ENCODE results near the gene SMIM28.

The SMIM28 gene

DNA sequence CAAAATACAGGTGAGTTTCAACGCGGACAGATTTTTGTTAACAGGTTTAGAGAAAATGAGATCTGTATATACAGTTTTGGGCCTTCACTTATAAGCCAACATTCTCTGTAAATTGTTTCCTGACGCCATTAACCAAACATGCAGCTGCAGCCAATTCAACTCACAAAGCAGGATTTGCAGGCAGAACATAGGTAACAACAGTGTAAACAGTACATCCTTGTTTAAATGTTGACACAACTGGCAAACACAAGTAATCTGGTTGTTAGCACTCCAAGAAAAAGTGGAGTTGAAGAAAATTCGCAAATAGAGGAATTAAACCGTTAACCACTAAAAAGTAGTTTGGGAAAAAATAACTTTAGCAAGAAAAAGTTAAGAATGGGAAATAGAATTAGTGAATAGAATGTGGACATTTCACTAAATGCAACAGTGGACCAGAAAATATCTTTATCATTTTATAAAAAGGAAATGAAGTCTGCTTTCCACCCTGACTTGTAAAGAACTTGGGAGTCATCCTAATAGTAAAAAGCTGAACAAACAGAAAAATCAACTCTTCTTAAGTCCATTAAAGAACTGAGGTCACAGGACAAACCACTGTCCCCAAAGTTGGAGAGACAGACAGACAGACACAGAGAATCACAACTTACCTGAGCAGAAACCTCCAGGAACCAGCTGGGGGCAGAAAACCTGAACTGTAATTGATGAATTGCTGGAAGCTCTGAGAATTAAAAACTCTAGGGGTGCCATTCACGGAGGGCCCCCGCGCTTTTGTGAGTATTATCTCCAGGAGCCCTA is 10.1 kb downstream of the SMIM28 start:
- no peak overlapping the region for H3K4me3 ChIP-seq (ENCODE audit: severe bottlenecking)
- no peaks in the 10 kb centered on the region for H3K4me1 ChIP-seq (ENCODE audit: insufficient read depth, poor library complexity, severe bottlenecking)
- ATAC-seq (ENCODE audit: low read depth) (no peak), DNase-seq (ENCODE audit: low spot score) (no peak)
- H3K9me3 ChIP-seq (ENCODE audit: severe bottlenecking): no peaks in the 10 kb centered on the region
- no peaks in the 10 kb centered on the region for H3K27me3 ChIP-seq (ENCODE audit: insufficient read depth, poor library complexity, severe bottlenecking)
- no peaks in the 10 kb centered on the region for H3K36me3 ChIP-seq (ENCODE audit: low read depth)
- H3K27ac ChIP-seq (ENCODE audit: poor library complexity, severe bottlenecking): no peak overlapping the region
- TF ChIP-seq, protein P1, sequence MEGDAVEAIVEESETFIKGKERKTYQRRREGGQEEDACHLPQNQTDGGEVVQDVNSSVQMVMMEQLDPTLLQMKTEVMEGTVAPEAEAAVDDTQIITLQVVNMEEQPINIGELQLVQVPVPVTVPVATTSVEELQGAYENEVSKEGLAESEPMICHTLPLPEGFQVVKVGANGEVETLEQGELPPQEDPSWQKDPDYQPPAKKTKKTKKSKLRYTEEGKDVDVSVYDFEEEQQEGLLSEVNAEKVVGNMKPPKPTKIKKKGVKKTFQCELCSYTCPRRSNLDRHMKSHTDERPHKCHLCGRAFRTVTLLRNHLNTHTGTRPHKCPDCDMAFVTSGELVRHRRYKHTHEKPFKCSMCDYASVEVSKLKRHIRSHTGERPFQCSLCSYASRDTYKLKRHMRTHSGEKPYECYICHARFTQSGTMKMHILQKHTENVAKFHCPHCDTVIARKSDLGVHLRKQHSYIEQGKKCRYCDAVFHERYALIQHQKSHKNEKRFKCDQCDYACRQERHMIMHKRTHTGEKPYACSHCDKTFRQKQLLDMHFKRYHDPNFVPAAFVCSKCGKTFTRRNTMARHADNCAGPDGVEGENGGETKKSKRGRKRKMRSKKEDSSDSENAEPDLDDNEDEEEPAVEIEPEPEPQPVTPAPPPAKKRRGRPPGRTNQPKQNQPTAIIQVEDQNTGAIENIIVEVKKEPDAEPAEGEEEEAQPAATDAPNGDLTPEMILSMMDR (IDR thresholded peaks at IDR 0.05; ENCODE audit: poor library complexity, severe bottlenecking): no peak

- no peaks in the 10 kb centered on the region for H3K9me3 ChIP-seq (ENCODE audit: severe bottlenecking)
- DNase-seq (ENCODE audit: low spot score) (no peak), ATAC-seq (ENCODE audit: low read depth) (no peak)
- H3K4me3 ChIP-seq (ENCODE audit: severe bottlenecking): no peak overlapping the region
- H3K27ac ChIP-seq (ENCODE audit: poor library complexity, severe bottlenecking): no peak overlapping the region
- no peaks in the 10 kb centered on the region for H3K4me1 ChIP-seq (ENCODE audit: insufficient read depth, poor library complexity, severe bottlenecking)
- H3K27me3 ChIP-seq (ENCODE audit: insufficient read depth, poor library complexity, severe bottlenecking): no peaks in the 10 kb centered on the region
- H3K36me3 ChIP-seq (ENCODE audit: low read depth): no peaks in the 10 kb centered on the region
- TF ChIP-seq, protein P1 (IDR thresholded peaks at IDR 0.05; ENCODE audit: poor library complexity, severe bottlenecking): no peak
Observed at GRCh38 chr6:138389551-138389950, 11.8 kb downstream of the SMIM28 start.

GRCh38 chr6:138393871-138394783 is 16.4 kb downstream of the SMIM28 start:
- H3K27ac ChIP-seq (ENCODE audit: poor library complexity, severe bottlenecking): no peak overlapping the region

GRCh38 chr6:138396709-138397108 is 19.0 kb downstream of the SMIM28 start:
- ATAC-seq (ENCODE audit: low read depth) (no peak), DNase-seq (ENCODE audit: low spot score) (no peak)
- no peaks in the 10 kb centered on the region for H3K4me1 ChIP-seq (ENCODE audit: insufficient read depth, poor library complexity, severe bottlenecking)
- no peaks in the 10 kb centered on the region for H3K27me3 ChIP-seq (ENCODE audit: insufficient read depth, poor library complexity, severe bottlenecking)
- H3K27ac ChIP-seq (ENCODE audit: poor library complexity, severe bottlenecking): no peak overlapping the region
- no peaks in the 10 kb centered on the region for H3K9me3 ChIP-seq (ENCODE audit: severe bottlenecking)
- TF ChIP-seq, protein P1 (IDR thresholded peaks at IDR 0.05; ENCODE audit: poor library complexity, severe bottlenecking): no peak
- no peaks in the 10 kb centered on the region for H3K36me3 ChIP-seq (ENCODE audit: low read depth)
- H3K4me3 ChIP-seq (ENCODE audit: severe bottlenecking): no peak overlapping the region

More at GRCh38 chr6:138393871-138394783, 16.4 kb downstream of the SMIM28 start:
- Histone ChIP-seq H3K4me1 (ENCODE audit: insufficient read depth, poor library complexity, severe bottlenecking) (no peaks in the 10 kb centered on the region), H3K36me3 (ENCODE audit: low read depth) (no peaks in the 10 kb centered on the region), H3K27me3 (ENCODE audit: insufficient read depth, poor library complexity, severe bottlenecking) (no peaks in the 10 kb centered on the region), H3K4me3 (ENCODE audit: severe bottlenecking) (no peak overlapping the region), H3K9me3 (ENCODE audit: severe bottlenecking) (no peaks in the 10 kb centered on the region)
- TF ChIP-seq, protein P1 (IDR thresholded peaks at IDR 0.05; ENCODE audit: poor library complexity, severe bottlenecking): no peak
- no peak for DNase-seq (ENCODE audit: low spot score)
- ATAC-seq (ENCODE audit: low read depth): no peak
